Vagina (tissue), 2 donors: ENCODE data around the gene LTK. TPM values are rescaled to one million over a fixed set of nuclear protein-coding genes. Genes with fewer than 3 reads are reported as not detected.

Experiments
- DNase-seq, 2 donors: peaks; one replicate each; pipeline ENCODE4 v3.0.0-alpha.2; 2017; ENCODE audit errors: extremely low spot score in 2 of 2
- H3K27ac ChIP-seq: fragments of 200-600 bp; sonication (generic); one replicate; pipeline ENCODE4 v1.5.1; 2019
- H3K27me3 ChIP-seq: fragments of 200-600 bp; sonication (generic); one replicate; pipeline ENCODE4 v1.5.1; 2019
- H3K36me3 ChIP-seq, 2 donors: fragments of 200-600 bp; sonication (generic); one replicate each; pipeline ENCODE4 v1.5.1; 2017 to 2019
- H3K4me1 ChIP-seq: fragments of 200-600 bp; sonication (generic); one replicate; pipeline ENCODE4 v1.5.1; 2019
- H3K4me3 ChIP-seq, 2 donors: fragments of 200-600 bp; sonication (generic); 1 replicate in 1 of 2; 2 replicates in 1 of 2; pipeline ENCODE4 v1.5.1; 2016 to 2019
- H3K9me3 ChIP-seq: fragments of 200-600 bp; sonication (generic); one replicate; pipeline ENCODE4 v1.5.1; 2019
- CTCF ChIP-seq, 3 experiments: fragments of 450-650 bp in 2 of 3; fragments of 200-600 bp in 1 of 3; sonication (generic) in 1 of 3; IDR thresholded peaks; one replicate each; pipeline ENCODE4 v1.5.1; 2017 to 2019; ENCODE audit warnings: antibody characterized with exemption in 3 of 3, mild to moderate bottlenecking in 2 of 3, moderate library complexity in 2 of 3
- POLR2A ChIP-seq, 2 donors: fragments of 450-650 bp; IDR thresholded peaks; one replicate each; pipeline ENCODE4 v1.6.1; 2017; ENCODE audit warnings: antibody characterized with exemption in 2 of 2, mild to moderate bottlenecking in 2 of 2, moderate library complexity in 2 of 2
- POLR2AphosphoS5 ChIP-seq, 2 donors: sonication (generic); formaldehyde crosslinking; IDR thresholded peaks; one replicate each; pipeline ENCODE4 v1.9.0; 2017; ENCODE audit warnings: antibody characterized with exemption in 2 of 2, mild to moderate bottlenecking in 2 of 2, low read depth in 1 of 2; ENCODE audit not compliant: insufficient read depth in 1 of 2
- intact Hi-C: fragments of 100-400 bp; cut with DNase I; formaldehyde crosslinking; loops from one replicate; pipeline ENCODE4 v1.15.1; 2023
- total RNA-seq: library from RNA; depleted of rRNA; stranded (reverse); fragments of >200 nt; gene quantifications from one replicate; pipeline ENCODE4 v1.2.3, GENCODE V29; 2016

Gene LTK
- total RNA-seq, 1 donor from 2014 or later, result 1.5 TPM

GRCh38 chr15:41510728-41511127 lies 2.9 kb downstream of the LTK start:
- Histone ChIP-seq H3K9me3 (no peaks in the 10 kb centered on the region), H3K27me3 (peaks cover 5% of the 10 kb centered on the region), H3K4me3 (no peak overlapping the region), H3K4me1 (peaks cover 32% of the 10 kb centered on the region), H3K27ac (no peak overlapping the region), H3K36me3 (no peaks in the 10 kb centered on the region)
- TF ChIP-seq POLR2AphosphoS5 (IDR thresholded peaks at IDR 0.05; ENCODE audit: insufficient read depth in 1 of 2, low read depth in 1 of 2), result no peak
- TF ChIP-seq POLR2A (IDR thresholded peaks at IDR 0.05), result no peak
- TF ChIP-seq CTCF (IDR thresholded peaks at IDR 0.05), result no peak
- no peak for DNase-seq
- intact Hi-C loops, result no loop called here

- intact Hi-C loops, result no loop called here
- TF ChIP-seq POLR2AphosphoS5 (IDR thresholded peaks at IDR 0.05; ENCODE audit: insufficient read depth in 1 of 2, low read depth in 1 of 2), result no peak
- TF ChIP-seq POLR2A (IDR thresholded peaks at IDR 0.05), result no peak
- no peak for TF ChIP-seq CTCF (IDR thresholded peaks at IDR 0.05)
- Histone ChIP-seq H3K27me3 (peaks cover 5% of the 10 kb centered on the region), H3K9me3 (no peaks in the 10 kb centered on the region), H3K4me1 (peaks cover 22% of the 10 kb centered on the region), H3K4me3 (no peak overlapping the region), H3K36me3 (no peaks in the 10 kb centered on the region), H3K27ac (no peak overlapping the region)
- no peak for DNase-seq
Observed at GRCh38 chr15:41507820-41508290, 5.8 kb downstream of the LTK start.

- H3K27me3 ChIP-seq, result peaks cover 5% of the 10 kb centered on the region
- peaks cover 22% of the 10 kb centered on the region for H3K4me1 ChIP-seq
- no peak overlapping the region for H3K4me3 ChIP-seq
- H3K36me3 ChIP-seq, result no peaks in the 10 kb centered on the region
- H3K9me3 ChIP-seq, result no peaks in the 10 kb centered on the region
- DNase-seq, result no peak
- no peak overlapping the region for H3K27ac ChIP-seq
- TF ChIP-seq POLR2A (IDR thresholded peaks at IDR 0.05) (no peak), CTCF (IDR thresholded peaks at IDR 0.05) (no peak), POLR2AphosphoS5 (IDR thresholded peaks at IDR 0.05; ENCODE audit: insufficient read depth in 1 of 2, low read depth in 1 of 2) (no peak)
- intact Hi-C loops, result no loop called here
Observed at GRCh38 chr15:41506796-41507341, 6.8 kb downstream of the LTK start.

GRCh38 chr15:41505776-41506175 lies 7.9 kb downstream of the LTK start:
- TF ChIP-seq CTCF (IDR thresholded peaks at IDR 0.05) (no peak), POLR2A (IDR thresholded peaks at IDR 0.05) (no peak), POLR2AphosphoS5 (IDR thresholded peaks at IDR 0.05; ENCODE audit: insufficient read depth in 1 of 2, low read depth in 1 of 2) (no peak)
- intact Hi-C loops, result no loop called here
- H3K9me3 ChIP-seq, result no peaks in the 10 kb centered on the region
- peaks cover 23% of the 10 kb centered on the region for H3K4me1 ChIP-seq
- H3K4me3 ChIP-seq, result no peak overlapping the region
- H3K27ac ChIP-seq, result no peak overlapping the region
- no peak for DNase-seq
- no peaks in the 10 kb centered on the region for H3K27me3 ChIP-seq
- H3K36me3 ChIP-seq, result no peaks in the 10 kb centered on the region

- Histone ChIP-seq H3K9me3 (no peaks in the 10 kb centered on the region), H3K27me3 (no peaks in the 10 kb centered on the region), H3K4me1 (peaks cover 23% of the 10 kb centered on the region), H3K4me3 (no peak overlapping the region), H3K36me3 (no peaks in the 10 kb centered on the region), H3K27ac (no peak overlapping the region)
- no peak for DNase-seq
- intact Hi-C loops, result no loop called here
- TF ChIP-seq CTCF (IDR thresholded peaks at IDR 0.05), result no peak
- no peak for TF ChIP-seq POLR2AphosphoS5 (IDR thresholded peaks at IDR 0.05; ENCODE audit: insufficient read depth in 1 of 2, low read depth in 1 of 2)
- no peak for TF ChIP-seq POLR2A (IDR thresholded peaks at IDR 0.05)
Observed at GRCh38 chr15:41504751-41505492, 8.7 kb downstream of the LTK start.
